Measurements from ENCODE around the gene RAD23B. TPM values are rescaled to one million over a fixed set of nuclear protein-coding genes. Genes with fewer than 3 reads are reported as not detected.

Gene RAD23B
- total RNA-seq, 1 experiment from 2014 or later: 251 TPM

GRCh38 chr9:107351382-107352045 is 68.4 kb downstream of the RAD23B start (continued):
- TF ChIP-seq RAD21 (IDR thresholded peaks at IDR 0.05; ENCODE audit: low read depth) (no peak), EGR1 (IDR thresholded peaks at IDR 0.05; ENCODE audit: low read depth) (no peak), EZH2 (IDR thresholded peaks at IDR 0.05) (no peak), ZFX (IDR thresholded peaks at IDR 0.05) (no peak)

GRCh38 chr9:107355394-107355793 is 72.3 kb downstream of the RAD23B start:
- no peak overlapping the region for H3K27ac ChIP-seq (ENCODE audit: low read depth, low read length)
- no peaks in the 10 kb centered on the region for H3K36me3 ChIP-seq (ENCODE audit: control insufficient read depth in 1 of 2, insufficient read depth in 2 of 2, low read length in 2 of 2)
- no peak overlapping the region for H3K4me3 ChIP-seq (replicated peaks in 1 of 2; ENCODE audit: low read depth in 1 of 2, low read length in 2 of 2)
- DNase-seq (ENCODE audit: low read depth, low spot score) (no peak), ATAC-seq (no peak)
- CTCF ChIA-PET: interaction anchor here (0.7 kb wide), 1 partner anchor 848 kb away, joined by 4 read pairs; no protein-coding TSS in a partner anchor
- TF ChIP-seq EGR1 (IDR thresholded peaks at IDR 0.05; ENCODE audit: low read depth): no peak
- TF ChIP-seq, protein P1, sequence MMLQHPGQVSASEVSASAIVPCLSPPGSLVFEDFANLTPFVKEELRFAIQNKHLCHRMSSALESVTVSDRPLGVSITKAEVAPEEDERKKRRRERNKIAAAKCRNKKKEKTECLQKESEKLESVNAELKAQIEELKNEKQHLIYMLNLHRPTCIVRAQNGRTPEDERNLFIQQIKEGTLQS (IDR thresholded peaks at IDR 0.05): no peak
- no peak for TF ChIP-seq POLR2A (IDR thresholded peaks at IDR 0.05; ENCODE audit: borderline replicate concordance, extremely low read depth, insufficient read depth, insufficient read length)
- no peak for TF ChIP-seq SP1 (IDR thresholded peaks at IDR 0.05; ENCODE audit: low read depth)
- no peak for TF ChIP-seq SIN3A (IDR thresholded peaks at IDR 0.05; ENCODE audit: low read depth)
- TF ChIP-seq CEBPB (IDR thresholded peaks at IDR 0.05; ENCODE audit: low read depth): no peak
- TF ChIP-seq CBX3 (IDR thresholded peaks at IDR 0.05; ENCODE audit: low read depth): no peak
- no peak for TF ChIP-seq SRF (IDR thresholded peaks at IDR 0.05; ENCODE audit: low read depth)
- no peak for TF ChIP-seq FOSL1 (IDR thresholded peaks at IDR 0.05; ENCODE audit: low read depth)
- TF ChIP-seq ZFX (IDR thresholded peaks at IDR 0.05): no peak
- TF ChIP-seq ELF1 (IDR thresholded peaks at IDR 0.05; ENCODE audit: borderline replicate concordance, low read depth): no peak
- TF ChIP-seq YY1 (IDR thresholded peaks at IDR 0.05; ENCODE audit: extremely low read depth, insufficient replicate concordance, low read depth, low read length): no peak
- TF ChIP-seq POLR2AphosphoS5 (IDR thresholded peaks at IDR 0.05; ENCODE audit: low read depth, low read length): no peak
- TF ChIP-seq REST (IDR thresholded peaks at IDR 0.05; ENCODE audit: low read depth): no peak
- TF ChIP-seq ZBTB33 (IDR thresholded peaks at IDR 0.05; ENCODE audit: extremely low read depth, insufficient replicate concordance, low read length): no peak
- TF ChIP-seq EZH2 (IDR thresholded peaks at IDR 0.05): no peak
- TF ChIP-seq, protein P2, sequence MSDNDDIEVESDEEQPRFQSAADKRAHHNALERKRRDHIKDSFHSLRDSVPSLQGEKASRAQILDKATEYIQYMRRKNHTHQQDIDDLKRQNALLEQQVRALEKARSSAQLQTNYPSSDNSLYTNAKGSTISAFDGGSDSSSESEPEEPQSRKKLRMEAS (IDR thresholded peaks at IDR 0.05): no peak
- no peak for TF ChIP-seq JUND (IDR thresholded peaks at IDR 0.05)
- no peak overlapping the region for H2AFZ ChIP-seq (ENCODE audit: low read depth, low read length, poor library complexity, severe bottlenecking)
- H3K79me2 ChIP-seq (ENCODE audit: insufficient read depth, low read length): no peaks in the 10 kb centered on the region
- no peaks in the 10 kb centered on the region for H3K9me3 ChIP-seq (ENCODE audit: control insufficient read depth in 1 of 2, insufficient read depth in 1 of 2, low read depth in 1 of 2, low read length in 2 of 2)
- no TSS peak for BruUV-seq (replicated peaks)
- no peaks in the 10 kb centered on the region for H3K27me3 ChIP-seq (ENCODE audit: insufficient read depth, low read length)
- no peaks in the 10 kb centered on the region for H3K9me2 ChIP-seq (ENCODE audit: insufficient read depth)
- H4K20me1 ChIP-seq (ENCODE audit: insufficient read depth): no peaks in the 10 kb centered on the region; the same call in 1 of the 2 replicates
- no peak overlapping the region for H3K4me2 ChIP-seq (ENCODE audit: low read length)
- intact Hi-C loops (cut with micrococcal nuclease): no loop called here
- H3K4me1 ChIP-seq (ENCODE audit: control insufficient read depth in 1 of 2, insufficient read depth in 2 of 2, low read length in 2 of 2): peaks cover 3 to 14% of the 10 kb centered on the region in 2 experiments; a peak in 3 of 4 replicates
- RAD21 ChIA-PET (ENCODE audit: low non-redundant PET in 1 of 2, low total read pairs in 2 of 2, uncharacterized antibody in 2 of 2, unreplicated experiment in 2 of 2): no interaction called here
- H3K9ac ChIP-seq (ENCODE audit: low read length): no peak overlapping the region
- POLR2A ChIA-PET: no interaction called here
